HepG2 (cell line): Measurements from ENCODE around the gene PCIF1. TPM values are rescaled to one million over a fixed set of nuclear protein-coding genes. Genes with fewer than 3 reads are reported as not detected.

Experiments
- ATAD3A ChIP-seq: sonication (generic); formaldehyde crosslinking; IDR thresholded peaks from 2 replicates; pipeline ENCODE4 v1.4.0; 2020; ENCODE audit warnings: missing genetic modification reagents
- ATM ChIP-seq: fragments of 450-650 bp; IDR thresholded peaks from 2 replicates; pipeline ENCODE4 v1.7.1; 2017; ENCODE audit warnings: mild to moderate bottlenecking, borderline replicate concordance
- BHLHE40 ChIP-seq: IDR thresholded peaks from 2 replicates; pipeline ENCODE4 v1.6.1; 2011; ENCODE audit warnings: low read length, improper control_type of control experiment
- BRCA1 ChIP-seq: sonication (generic); formaldehyde crosslinking; IDR thresholded peaks from 2 replicates; pipeline ENCODE4 v1.4.0; 2020; ENCODE audit warnings: missing genetic modification reagents
- CREB1 ChIP-seq, 2 experiments: fragments of 450-650 bp in 1 of 2; IDR thresholded peaks; 2 replicates each; pipeline ENCODE4 v1.6.1; 2016 to 2017; ENCODE audit warnings: control low read depth in 1 of 2, mild to moderate bottlenecking in 1 of 2, missing compliant biosample characterization in 1 of 2, missing genetic modification characterization in 1 of 2
- FOXM1 ChIP-seq: sonication (generic); formaldehyde crosslinking; IDR thresholded peaks from 2 replicates; pipeline ENCODE4 v1.5.0; 2020; ENCODE audit warnings: missing genetic modification reagents
- HNRNPLL ChIP-seq: fragments of 200-400 bp; formaldehyde crosslinking; IDR thresholded peaks from 2 replicates; pipeline ENCODE4 v1.6.1; 2017; ENCODE audit warnings: mild to moderate bottlenecking, low read depth, low read length; ENCODE audit not compliant: poor library complexity, severe bottlenecking
- MEIS2 ChIP-seq: sonication (generic); formaldehyde crosslinking; IDR thresholded peaks from 2 replicates; pipeline ENCODE4 v1.9.0; 2021; ENCODE audit warnings: mild to moderate bottlenecking, missing genetic modification reagents
- NR2C2 ChIP-seq: sonication (generic); formaldehyde crosslinking; IDR thresholded peaks from 2 replicates; pipeline ENCODE4 v1.4.0; 2020; ENCODE audit warnings: missing genetic modification reagents, mild to moderate bottlenecking, moderate library complexity, borderline replicate concordance
- NR3C1 ChIP-seq: sonication (generic); formaldehyde crosslinking; IDR thresholded peaks from 2 replicates; pipeline ENCODE4 v1.4.0; 2020; ENCODE audit warnings: missing genetic modification reagents
- NRL ChIP-seq: sonication (generic); formaldehyde crosslinking; IDR thresholded peaks from 2 replicates; pipeline ENCODE4 v1.5.0; 2020; ENCODE audit warnings: missing genetic modification reagents, mild to moderate bottlenecking, moderate library complexity, borderline replicate concordance
- PAF1 ChIP-seq: IDR thresholded peaks from 2 replicates; pipeline ENCODE4 v1.6.1; 2016; ENCODE audit warnings: missing genetic modification reagents, missing compliant biosample characterization
- POLR2G ChIP-seq: fragments of 200-400 bp; formaldehyde crosslinking; IDR thresholded peaks from 2 replicates; pipeline ENCODE4 v1.6.1; 2018; ENCODE audit warnings: mild to moderate bottlenecking, low read depth, low read length, moderate library complexity
- SIX4 ChIP-seq: sonication (generic); formaldehyde crosslinking; IDR thresholded peaks from 2 replicates; pipeline ENCODE4 v1.4.0; 2020; ENCODE audit warnings: missing genetic modification reagents
- TP53 ChIP-seq: sonication (generic); formaldehyde crosslinking; conservative IDR thresholded peaks from 2 replicates; pipeline ENCODE4 v1.4.0; 2020; ENCODE audit warnings: missing genetic modification reagents
- TRIM24 ChIP-seq: sonication (generic); formaldehyde crosslinking; IDR thresholded peaks from 2 replicates; pipeline ENCODE4 v1.8.0; 2022; ENCODE audit warnings: mild to moderate bottlenecking, missing genetic modification reagents
- ZFP62 ChIP-seq: sonication (generic); formaldehyde crosslinking; IDR thresholded peaks from 2 replicates; pipeline ENCODE4 v1.4.0; 2020; ENCODE audit warnings: missing genetic modification reagents
- ZNF207 ChIP-seq: fragments of 450-650 bp; IDR thresholded peaks from 2 replicates; pipeline ENCODE4 v1.6.1; 2016; ENCODE audit warnings: antibody characterized with exemption, borderline replicate concordance
- ZNF34 ChIP-seq: sonication (generic); formaldehyde crosslinking; IDR thresholded peaks from 2 replicates; pipeline ENCODE4 v1.4.0; 2020; ENCODE audit warnings: mild to moderate bottlenecking, missing genetic modification reagents, borderline replicate concordance
- ZNF550 ChIP-seq: sonication (generic); formaldehyde crosslinking; IDR thresholded peaks from 2 replicates; pipeline ENCODE4 v1.4.0; 2020; ENCODE audit warnings: mild to moderate bottlenecking, missing genetic modification reagents, borderline replicate concordance
- polyA plus RNA-seq, 8 experiments: library from polyadenylated mRNA; depleted of rRNA in 3 of 8; stranded (reverse) in 7 of 8; unstranded in 1 of 8; fragments of >200 nt; fragmentation: Illumina TruSeq in 4 of 8; extraction: Trizol in 4 of 8; gene quantifications; 2 replicates each; pipeline versions ENCODE4 v1.2.1 to v1.2.3, GENCODE V29; 2011 to 2016; ENCODE audit warnings: low read depth in 4 of 8, missing spikeins in 1 of 8, mixed read lengths in 1 of 8; ENCODE audit not compliant: insufficient read depth in 1 of 8
- total RNA-seq, 5 experiments: library from RNA; depleted of rRNA; stranded (reverse); fragments of >200 nt; fragmentation: Illumina TruSeq; extraction: Trizol; gene quantifications; 2 replicates each; pipeline ENCODE4 v1.2.3, GENCODE V29; 2016; ENCODE audit warnings: low read depth in 1 of 5
- TF ChIP-seq, protein P1 (sequence below): sonication (generic); formaldehyde crosslinking; IDR thresholded peaks from 2 replicates; pipeline ENCODE4 v1.9.0; 2021; ENCODE audit warnings: missing genetic modification reagents, mild to moderate bottlenecking, borderline replicate concordance
- TF ChIP-seq, protein P2 (sequence below): sonication (generic); formaldehyde crosslinking; IDR thresholded peaks from 2 replicates; pipeline ENCODE4 v1.4.0; 2020; ENCODE audit warnings: missing genetic modification reagents
- TF ChIP-seq, protein P3 (sequence below): sonication (generic); formaldehyde crosslinking; IDR thresholded peaks from 2 replicates; pipeline ENCODE4 v1.4.0; 2020; ENCODE audit warnings: missing genetic modification reagents, borderline replicate concordance
- TF ChIP-seq, protein P4 (sequence below): sonication (generic); formaldehyde crosslinking; IDR thresholded peaks from 2 replicates; pipeline ENCODE4 v1.5.1; 2020; ENCODE audit warnings: mild to moderate bottlenecking, moderate library complexity, missing genetic modification reagents

The PCIF1 gene
- total and polyA plus RNA-seq, 2 of the 13 experiments (the other 11 are each of a cell fraction or from before 2014, with no cell fraction given): 20.9 to 24.4 TPM

DNA sequence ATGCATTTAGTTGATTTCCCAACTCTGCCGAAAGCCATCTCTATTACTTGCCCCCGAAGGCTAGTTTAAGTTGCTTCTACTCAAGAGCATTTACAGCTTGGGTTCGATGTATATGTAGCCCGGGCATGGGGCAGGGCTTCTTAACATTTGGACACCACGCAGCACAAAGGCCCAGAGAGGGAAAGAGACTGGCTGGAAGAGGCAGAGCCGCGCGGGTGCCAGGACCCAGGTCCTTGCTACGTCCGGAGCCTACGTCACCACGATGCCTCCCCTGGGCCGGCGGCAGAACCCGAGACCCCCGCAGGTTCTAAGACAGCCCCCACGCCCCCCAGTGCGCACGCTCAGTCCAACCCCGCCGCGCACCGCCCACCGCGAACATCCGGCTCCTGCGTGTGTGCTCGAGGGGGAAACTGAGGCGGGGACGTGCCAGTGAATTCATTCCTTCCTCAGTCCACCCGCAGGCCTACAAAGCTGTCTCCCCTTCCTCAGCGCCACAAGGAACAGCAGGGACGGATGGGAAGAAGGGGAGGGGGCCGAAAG lies 367 bp upstream of the PCIF1 start (continued):
- peak; percentile 76; the same call in 1 of the 2 replicates for TF ChIP-seq PAF1 (CRISPR knock-in tag)
- TF ChIP-seq NR2C2 (CRISPR knock-in tag): no peak; the same call in 1 of the 2 replicates
- TF ChIP-seq, protein P1, sequence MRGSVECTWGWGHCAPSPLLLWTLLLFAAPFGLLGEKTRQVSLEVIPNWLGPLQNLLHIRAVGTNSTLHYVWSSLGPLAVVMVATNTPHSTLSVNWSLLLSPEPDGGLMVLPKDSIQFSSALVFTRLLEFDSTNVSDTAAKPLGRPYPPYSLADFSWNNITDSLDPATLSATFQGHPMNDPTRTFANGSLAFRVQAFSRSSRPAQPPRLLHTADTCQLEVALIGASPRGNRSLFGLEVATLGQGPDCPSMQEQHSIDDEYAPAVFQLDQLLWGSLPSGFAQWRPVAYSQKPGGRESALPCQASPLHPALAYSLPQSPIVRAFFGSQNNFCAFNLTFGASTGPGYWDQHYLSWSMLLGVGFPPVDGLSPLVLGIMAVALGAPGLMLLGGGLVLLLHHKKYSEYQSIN: no peak
- TF ChIP-seq TP53: peak; percentile 65; the same call in 1 of the 2 replicates
- TF ChIP-seq HNRNPLL: no peak
- 0 out of 2 replicates have a peak, but pooled peaks have one; percentile 58 for TF ChIP-seq ZFP62
- 0 out of 2 replicates have a peak, but pooled peaks have one; percentile 26 for TF ChIP-seq BRCA1 (CRISPR knock-in tag)
- no peak for TF ChIP-seq ZNF207
- no peak for TF ChIP-seq FOXM1 (CRISPR knock-in tag)
- TF ChIP-seq POLR2G: no peak; the same call in 1 of the 2 replicates
- no peak; the same call in 1 of the 2 replicates for TF ChIP-seq MEIS2
- peak; percentile 82 for TF ChIP-seq ZNF34 (CRISPR knock-in tag)
- no peak for TF ChIP-seq ATM
- TF ChIP-seq BHLHE40: no peak
- no peak for TF ChIP-seq NRL (CRISPR knock-in tag)
- TF ChIP-seq, protein P2, sequence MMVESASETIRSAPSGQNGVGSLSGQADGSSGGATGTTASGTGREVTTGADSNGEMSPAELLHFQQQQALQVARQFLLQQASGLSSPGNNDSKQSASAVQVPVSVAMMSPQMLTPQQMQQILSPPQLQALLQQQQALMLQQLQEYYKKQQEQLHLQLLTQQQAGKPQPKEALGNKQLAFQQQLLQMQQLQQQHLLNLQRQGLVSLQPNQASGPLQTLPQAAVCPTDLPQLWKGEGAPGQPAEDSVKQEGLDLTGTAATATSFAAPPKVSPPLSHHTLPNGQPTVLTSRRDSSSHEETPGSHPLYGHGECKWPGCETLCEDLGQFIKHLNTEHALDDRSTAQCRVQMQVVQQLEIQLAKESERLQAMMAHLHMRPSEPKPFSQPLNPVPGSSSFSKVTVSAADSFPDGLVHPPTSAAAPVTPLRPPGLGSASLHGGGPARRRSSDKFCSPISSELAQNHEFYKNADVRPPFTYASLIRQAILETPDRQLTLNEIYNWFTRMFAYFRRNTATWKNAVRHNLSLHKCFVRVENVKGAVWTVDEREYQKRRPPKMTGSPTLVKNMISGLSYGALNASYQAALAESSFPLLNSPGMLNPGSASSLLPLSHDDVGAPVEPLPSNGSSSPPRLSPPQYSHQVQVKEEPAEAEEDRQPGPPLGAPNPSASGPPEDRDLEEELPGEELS (CRISPR knock-in tag): no peak
- TF ChIP-seq ATAD3A (CRISPR knock-in tag): no peak
- TF ChIP-seq, protein P3, sequence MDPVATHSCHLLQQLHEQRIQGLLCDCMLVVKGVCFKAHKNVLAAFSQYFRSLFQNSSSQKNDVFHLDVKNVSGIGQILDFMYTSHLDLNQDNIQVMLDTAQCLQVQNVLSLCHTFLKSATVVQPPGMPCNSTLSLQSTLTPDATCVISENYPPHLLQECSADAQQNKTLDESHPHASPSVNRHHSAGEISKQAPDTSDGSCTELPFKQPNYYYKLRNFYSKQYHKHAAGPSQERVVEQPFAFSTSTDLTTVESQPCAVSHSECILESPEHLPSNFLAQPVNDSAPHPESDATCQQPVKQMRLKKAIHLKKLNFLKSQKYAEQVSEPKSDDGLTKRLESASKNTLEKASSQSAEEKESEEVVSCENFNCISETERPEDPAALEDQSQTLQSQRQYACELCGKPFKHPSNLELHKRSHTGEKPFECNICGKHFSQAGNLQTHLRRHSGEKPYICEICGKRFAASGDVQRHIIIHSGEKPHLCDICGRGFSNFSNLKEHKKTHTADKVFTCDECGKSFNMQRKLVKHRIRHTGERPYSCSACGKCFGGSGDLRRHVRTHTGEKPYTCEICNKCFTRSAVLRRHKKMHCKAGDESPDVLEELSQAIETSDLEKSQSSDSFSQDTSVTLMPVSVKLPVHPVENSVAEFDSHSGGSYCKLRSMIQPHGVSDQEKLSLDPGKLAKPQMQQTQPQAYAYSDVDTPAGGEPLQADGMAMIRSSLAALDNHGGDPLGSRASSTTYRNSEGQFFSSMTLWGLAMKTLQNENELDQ: no peak
- TF ChIP-seq, protein P4, sequence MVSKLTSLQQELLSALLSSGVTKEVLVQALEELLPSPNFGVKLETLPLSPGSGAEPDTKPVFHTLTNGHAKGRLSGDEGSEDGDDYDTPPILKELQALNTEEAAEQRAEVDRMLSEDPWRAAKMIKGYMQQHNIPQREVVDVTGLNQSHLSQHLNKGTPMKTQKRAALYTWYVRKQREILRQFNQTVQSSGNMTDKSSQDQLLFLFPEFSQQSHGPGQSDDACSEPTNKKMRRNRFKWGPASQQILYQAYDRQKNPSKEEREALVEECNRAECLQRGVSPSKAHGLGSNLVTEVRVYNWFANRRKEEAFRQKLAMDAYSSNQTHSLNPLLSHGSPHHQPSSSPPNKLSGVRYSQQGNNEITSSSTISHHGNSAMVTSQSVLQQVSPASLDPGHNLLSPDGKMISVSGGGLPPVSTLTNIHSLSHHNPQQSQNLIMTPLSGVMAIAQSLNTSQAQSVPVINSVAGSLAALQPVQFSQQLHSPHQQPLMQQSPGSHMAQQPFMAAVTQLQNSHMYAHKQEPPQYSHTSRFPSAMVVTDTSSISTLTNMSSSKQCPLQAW: 0 out of 2 replicates have a peak, but pooled peaks have one; percentile 93
- no peak for TF ChIP-seq SIX4 (CRISPR knock-in tag)
- peak; percentile 83 for TF ChIP-seq CREB1 (IDR thresholded peaks at IDR 0.05)
- TF ChIP-seq CREB1 (CRISPR knock-in tag; IDR thresholded peaks at IDR 0.05): peak; percentile 64
- no peak for TF ChIP-seq TRIM24
- peak; percentile 28; the same call in 1 of the 2 replicates for TF ChIP-seq ZNF550 (CRISPR knock-in tag)
- TF ChIP-seq NR3C1: 0 out of 2 replicates have a peak, but pooled peaks have one; percentile 89
